Measurements from ENCODE around the gene ASS1. TPM values are rescaled to one million over a fixed set of nuclear protein-coding genes. Genes with fewer than 3 reads are reported as not detected.

ASS1 gene
- total RNA-seq, 1 experiment from 2014 or later: 5.8 TPM

- Histone ChIP-seq H3K36me3 (ENCODE audit: insufficient read depth, low read length, poor library complexity, severe bottlenecking) (no peaks in the 10 kb centered on the region), H3K9me3 (ENCODE audit: low read depth, low read length, poor library complexity, severe bottlenecking) (peaks cover 4% of the 10 kb centered on the region), H3K27me3 (replicated peaks; ENCODE audit: insufficient read depth, low read depth, low read length, poor library complexity) (no peaks in the 10 kb centered on the region), H3K27ac (ENCODE audit: low read depth, low read length, poor library complexity, severe bottlenecking) (no peak overlapping the region), H3K4me1 (ENCODE audit: insufficient read depth, low read length, poor library complexity, severe bottlenecking) (no peaks in the 10 kb centered on the region), H3K4me3 (ENCODE audit: low read depth, low read length, poor library complexity, severe bottlenecking) (no peak overlapping the region)
- no peak for TF ChIP-seq EZH2 (IDR thresholded peaks at IDR 0.05; ENCODE audit: borderline replicate concordance, low read depth, low read length, poor library complexity, severe bottlenecking)
- TF ChIP-seq CTCF (conservative IDR thresholded peaks at IDR 0.05; ENCODE audit: low read depth, low read length): no peak
- intact Hi-C loops (cut with micrococcal nuclease; ENCODE audit: unreplicated experiment): no loop called here
- POLR2A ChIA-PET (ENCODE audit: low non-redundant PET): no interaction called here
- no TSS peak for BruUV-seq (replicated peaks)
- no peak for DNase-seq (ENCODE audit: low spot score)
- CTCF ChIA-PET: no interaction called here
Observed at GRCh38 chr9:130499804-130500263, 55.1 kb downstream of the ASS1 start.

- Histone ChIP-seq H3K27me3 (replicated peaks; ENCODE audit: insufficient read depth, low read depth, low read length, poor library complexity) (no peaks in the 10 kb centered on the region), H3K9me3 (ENCODE audit: low read depth, low read length, poor library complexity, severe bottlenecking) (no peaks in the 10 kb centered on the region), H3K4me1 (ENCODE audit: insufficient read depth, low read length, poor library complexity, severe bottlenecking) (no peaks in the 10 kb centered on the region), H3K27ac (ENCODE audit: low read depth, low read length, poor library complexity, severe bottlenecking) (no peak overlapping the region), H3K4me3 (ENCODE audit: low read depth, low read length, poor library complexity, severe bottlenecking) (no peak overlapping the region), H3K36me3 (ENCODE audit: insufficient read depth, low read length, poor library complexity, severe bottlenecking) (no peaks in the 10 kb centered on the region)
- no peak for TF ChIP-seq EZH2 (IDR thresholded peaks at IDR 0.05; ENCODE audit: borderline replicate concordance, low read depth, low read length, poor library complexity, severe bottlenecking)
- TF ChIP-seq CTCF (conservative IDR thresholded peaks at IDR 0.05; ENCODE audit: low read depth, low read length): no peak
- no TSS peak for BruUV-seq (replicated peaks)
- intact Hi-C loops (cut with micrococcal nuclease; ENCODE audit: unreplicated experiment): no loop called here
- no peak for DNase-seq (ENCODE audit: low spot score)
- CTCF ChIA-PET: no interaction called here
- POLR2A ChIA-PET (ENCODE audit: low non-redundant PET): no interaction called here
Observed at GRCh38 chr9:130500340-130501180, 55.8 kb downstream of the ASS1 start.

GRCh38 chr9:130501639-130502038 is 56.9 kb downstream of the ASS1 start:
- DNase-seq (ENCODE audit: low spot score): no peak
- no TSS peak for BruUV-seq (replicated peaks)
- intact Hi-C loops (cut with micrococcal nuclease; ENCODE audit: unreplicated experiment): no loop called here
- Histone ChIP-seq H3K36me3 (ENCODE audit: insufficient read depth, low read length, poor library complexity, severe bottlenecking) (no peaks in the 10 kb centered on the region), H3K27ac (ENCODE audit: low read depth, low read length, poor library complexity, severe bottlenecking) (no peak overlapping the region), H3K4me1 (ENCODE audit: insufficient read depth, low read length, poor library complexity, severe bottlenecking) (no peaks in the 10 kb centered on the region), H3K4me3 (ENCODE audit: low read depth, low read length, poor library complexity, severe bottlenecking) (no peak overlapping the region), H3K9me3 (ENCODE audit: low read depth, low read length, poor library complexity, severe bottlenecking) (no peaks in the 10 kb centered on the region), H3K27me3 (replicated peaks; ENCODE audit: insufficient read depth, low read depth, low read length, poor library complexity) (no peaks in the 10 kb centered on the region)
- TF ChIP-seq EZH2 (IDR thresholded peaks at IDR 0.05; ENCODE audit: borderline replicate concordance, low read depth, low read length, poor library complexity, severe bottlenecking) (no peak), CTCF (conservative IDR thresholded peaks at IDR 0.05; ENCODE audit: low read depth, low read length) (no peak)
- POLR2A ChIA-PET (ENCODE audit: low non-redundant PET): no interaction called here
- CTCF ChIA-PET: no interaction called here
